NCI-H2107 treated with DMSO at 0.1 percent for 48 hours (cell line): ENCODE data around the gene CCT3.
"Not testable (repeated sequence)": the region's sequence is repeated elsewhere in the genome, so short reads cannot be mapped to it uniquely, and the experiment has no call there.

Source experiments
- DNase-seq: peaks from one replicate; lab custom pipeline; 2025; ENCODE audit not compliant: unreplicated experiment; lab: John Stamatoyannopoulos, UW

The CCT3 gene

DNA sequence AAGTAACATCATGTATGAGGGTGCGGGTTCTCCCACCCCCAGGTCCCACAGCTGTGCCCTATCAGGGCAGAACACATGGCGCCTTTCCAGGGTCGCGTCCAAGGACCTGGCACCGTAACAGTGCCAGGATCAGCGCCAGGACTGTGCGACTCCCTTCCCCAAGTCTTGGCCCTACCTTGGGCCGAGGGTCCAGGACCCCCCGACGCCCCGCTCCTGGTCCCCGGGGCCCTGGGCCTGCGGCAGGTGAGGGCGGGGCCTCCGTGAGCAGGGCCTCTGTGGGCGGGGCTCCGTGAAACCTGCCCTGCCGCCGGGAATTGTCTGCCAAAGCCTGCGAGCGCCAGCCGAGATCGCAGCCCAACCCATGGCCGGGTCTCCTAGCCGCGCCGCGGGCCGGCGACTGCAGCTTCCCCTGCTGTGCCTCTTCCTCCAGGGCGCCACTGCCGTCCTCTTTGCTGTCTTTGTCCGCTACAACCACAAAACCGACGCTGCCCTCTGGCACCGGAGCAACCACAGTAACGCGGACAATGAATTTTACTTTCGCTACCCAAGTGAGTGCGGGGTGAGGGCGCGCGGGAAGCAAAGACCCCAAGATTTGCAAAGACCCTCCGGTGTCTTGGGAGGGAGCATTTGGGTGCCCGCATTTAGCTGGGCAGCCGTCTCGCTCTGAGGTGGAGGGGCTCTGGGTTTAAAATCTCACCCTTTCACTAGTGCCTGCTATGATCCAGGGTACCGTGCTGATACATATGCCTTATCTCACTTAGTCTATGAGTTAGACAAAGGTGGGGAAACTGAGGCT lies 31.0 kb upstream of the CCT3 start, which contains the start of gene RHBG:
Gene RHBG (plus strand): TSS at position 323 of the 796 bp plus-strand sequence. CDS start 39 bp downstream, at position 362.
- peak; percentile 28 for DNase-seq

DNA sequence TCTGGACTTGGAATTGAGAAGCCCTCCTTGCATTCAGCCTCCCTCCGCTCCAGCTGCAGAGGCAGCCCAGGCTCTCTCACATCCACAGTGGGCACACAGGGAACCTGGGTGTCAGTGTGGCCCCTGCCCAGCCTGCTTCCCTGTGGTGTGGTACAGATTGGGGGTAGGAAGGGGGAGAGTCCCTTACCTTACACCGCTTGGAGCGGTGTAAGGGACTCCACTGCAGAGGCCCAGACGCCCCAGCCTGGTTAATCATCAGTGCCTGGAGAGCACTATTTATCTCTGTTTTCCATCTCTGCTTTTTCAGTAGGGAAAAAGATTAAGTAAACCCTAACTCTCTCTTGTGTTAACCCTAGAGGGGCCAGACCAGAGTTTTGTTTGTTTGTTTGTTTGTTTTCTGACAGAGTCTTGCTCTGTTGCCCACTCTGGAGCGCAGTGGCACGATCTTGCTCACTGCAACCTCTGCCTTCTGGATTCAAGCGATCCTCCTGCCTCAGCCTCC lies 30.1 kb upstream of the CCT3 start:
- no peak for DNase-seq

DNA sequence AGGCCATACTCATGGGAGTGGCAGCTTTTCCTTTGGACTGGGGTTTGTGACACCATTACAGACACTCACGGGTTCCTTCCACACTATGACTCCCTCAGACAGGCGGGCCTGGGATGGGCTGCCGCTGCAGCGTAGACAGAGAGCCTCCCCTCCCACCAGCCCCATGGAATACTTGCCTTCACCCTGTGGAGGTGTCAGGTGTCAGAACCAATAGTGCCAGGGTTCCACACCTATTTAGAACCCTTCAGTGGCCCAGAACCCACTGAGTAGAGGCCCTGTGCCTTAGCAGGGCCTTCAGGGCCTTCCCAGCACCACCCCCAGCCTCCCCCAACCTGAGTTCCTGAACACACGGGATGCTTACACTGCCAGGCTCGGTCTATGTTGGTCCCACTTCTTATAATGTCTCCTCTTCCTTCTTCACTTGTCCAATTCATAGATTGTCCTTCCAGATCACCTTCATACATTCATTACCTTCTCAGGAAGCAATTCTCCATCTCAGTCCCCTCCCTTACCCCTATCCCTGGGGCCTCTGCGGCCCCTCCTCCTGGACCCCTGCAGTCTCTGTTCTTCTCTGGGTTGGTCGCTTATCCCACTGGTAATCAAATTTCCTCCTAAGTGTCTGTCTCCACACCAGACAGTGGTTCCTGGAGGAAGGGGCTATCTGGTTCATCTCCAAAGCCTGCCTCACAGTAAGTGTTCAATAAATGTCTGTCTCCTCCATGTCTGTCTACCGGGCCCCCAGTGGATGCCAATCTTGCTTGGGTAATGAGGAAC lies 29.5 kb upstream of the CCT3 start:
- DNase-seq = no peak

DNA sequence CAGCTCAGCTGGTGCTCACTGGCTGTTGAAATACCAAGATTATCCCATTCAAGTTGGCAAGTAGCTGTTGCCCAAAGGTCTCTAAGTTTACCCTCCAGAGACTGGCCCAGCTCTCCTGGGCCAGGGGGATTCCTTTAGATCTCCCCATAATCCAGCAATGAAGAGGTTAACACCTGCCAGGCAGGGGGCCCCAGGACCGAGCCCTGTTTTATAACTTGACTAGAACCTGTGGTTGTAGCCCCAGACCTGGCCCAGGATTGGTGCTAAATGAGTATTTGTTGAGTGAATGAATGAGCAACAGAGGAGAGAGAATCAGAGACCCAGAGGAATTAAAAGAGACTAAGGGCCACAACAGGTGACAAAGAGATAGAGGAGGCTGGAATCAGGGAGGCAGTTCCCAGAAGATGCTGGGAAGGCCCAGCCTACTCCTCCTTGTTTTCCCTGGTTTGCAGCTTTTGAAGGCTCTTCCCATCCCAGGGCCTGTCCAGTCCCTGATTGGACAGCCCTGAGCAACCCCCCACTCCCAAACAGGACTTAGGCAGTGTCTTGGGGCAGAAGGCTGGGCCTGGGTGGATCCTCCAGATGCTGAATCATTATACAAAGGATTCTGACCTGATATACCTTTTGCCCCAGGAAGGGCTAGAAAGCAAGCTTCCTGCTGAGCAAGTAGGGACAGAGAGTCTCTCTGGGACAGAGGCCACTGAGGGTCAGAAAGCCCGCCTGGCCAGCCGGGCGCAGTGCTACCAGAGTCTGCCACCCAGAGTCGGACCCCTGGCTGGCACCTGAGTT lies 28.5 kb upstream of the CCT3 start:
- DNase-seq = no peak

DNA sequence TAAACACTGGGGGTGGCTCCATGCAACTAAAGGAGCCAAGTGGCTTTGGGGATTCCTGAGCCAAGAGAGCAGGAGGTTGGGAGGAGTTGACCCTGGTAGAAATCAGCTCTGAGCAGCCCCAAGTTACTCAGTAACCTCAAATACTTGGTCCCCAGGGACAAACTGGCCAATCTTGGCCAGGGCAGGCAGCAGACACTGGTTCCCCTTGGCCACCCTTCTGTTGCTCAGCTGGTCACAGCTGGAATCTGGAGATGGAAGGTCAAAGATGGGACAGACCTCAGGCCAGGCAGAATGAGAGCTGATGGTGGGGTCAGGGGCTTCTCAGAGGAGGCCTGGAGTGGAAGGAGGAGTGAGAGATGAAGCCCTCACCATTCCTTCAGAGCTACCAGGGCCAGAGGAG lies 27.7 kb upstream of the CCT3 start:
- DNase-seq = no peak

DNA sequence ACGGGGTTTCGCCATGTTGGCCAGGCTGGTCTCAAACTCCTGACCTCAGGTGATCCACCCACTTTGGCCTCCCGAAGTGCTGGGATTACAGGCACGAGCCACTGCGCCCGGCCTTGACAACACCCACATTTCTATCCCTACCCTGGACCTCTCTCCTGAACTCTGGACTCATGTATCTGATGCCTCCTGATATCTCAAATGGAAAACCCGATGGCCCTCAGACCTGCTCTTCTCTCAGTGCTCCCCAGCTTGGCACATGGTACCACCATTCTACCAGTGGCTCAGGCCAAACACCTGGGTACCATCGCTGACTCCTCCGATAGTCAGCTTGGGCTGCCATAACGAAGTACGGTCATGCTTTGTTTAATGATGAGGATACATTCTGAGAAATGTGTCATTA lies 22.4 kb upstream of the CCT3 start:
- DNase-seq = no peak

DNA sequence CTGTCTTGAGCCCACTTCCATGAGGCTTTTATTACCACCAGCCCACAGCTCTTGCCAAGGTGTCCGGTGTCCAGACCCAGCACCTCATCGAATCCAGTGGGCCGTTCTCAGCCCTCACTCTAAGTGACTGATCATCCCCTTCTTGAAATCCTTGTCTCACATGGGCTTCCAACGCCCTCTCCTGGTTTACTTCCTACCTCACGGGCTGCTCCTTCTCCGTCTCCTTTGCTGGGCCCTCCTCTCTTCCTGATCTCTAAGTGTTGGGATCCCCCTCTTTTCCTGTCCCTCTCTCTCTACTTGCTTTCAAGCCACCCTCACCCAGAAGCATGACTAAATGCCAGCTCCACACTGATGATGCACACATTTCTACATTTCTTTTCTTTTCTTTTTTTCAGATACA lies 21.9 kb upstream of the CCT3 start:
- no peak for DNase-seq

DNA sequence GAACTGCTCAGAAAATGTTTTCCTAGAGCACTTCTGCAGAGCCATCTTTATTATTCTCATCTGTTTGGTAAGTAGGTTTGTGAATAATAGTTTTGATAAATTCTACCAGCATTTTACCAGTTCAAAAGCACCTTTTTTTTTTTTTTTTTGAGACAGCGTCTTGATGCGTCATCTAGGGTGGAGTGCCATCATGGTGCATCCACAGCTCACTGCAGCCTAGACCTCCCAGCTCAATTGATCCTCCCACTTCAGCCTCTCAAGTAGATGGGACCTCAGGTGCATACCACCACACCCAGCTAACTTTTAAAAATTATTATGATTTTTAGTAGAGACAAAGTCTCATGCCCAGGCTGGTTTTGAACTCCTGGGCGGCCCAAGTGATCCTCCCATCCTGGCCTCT lies 21.2 kb upstream of the CCT3 start:
- DNase-seq = no peak

DNA sequence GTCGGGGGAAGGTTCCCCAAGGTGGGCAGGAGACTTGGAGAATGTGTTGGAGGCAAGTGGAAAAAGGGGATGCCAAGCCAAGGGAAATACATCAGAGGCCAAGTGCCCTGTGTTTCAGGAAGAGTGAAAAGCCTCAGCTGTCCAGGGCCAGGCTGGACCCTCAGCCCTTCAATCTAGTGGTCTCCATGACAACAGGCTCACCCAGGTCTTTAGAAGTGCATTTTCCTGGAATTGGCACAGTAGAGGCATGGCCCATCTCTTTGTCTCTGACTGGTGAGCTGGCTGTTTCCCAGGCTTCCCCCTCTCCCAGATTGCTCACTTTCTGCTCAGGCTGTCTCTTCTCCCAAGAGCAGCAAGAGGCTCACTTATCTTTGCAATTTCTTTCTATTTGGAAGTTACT lies 20.5 kb upstream of the CCT3 start:
- no peak for DNase-seq

DNA sequence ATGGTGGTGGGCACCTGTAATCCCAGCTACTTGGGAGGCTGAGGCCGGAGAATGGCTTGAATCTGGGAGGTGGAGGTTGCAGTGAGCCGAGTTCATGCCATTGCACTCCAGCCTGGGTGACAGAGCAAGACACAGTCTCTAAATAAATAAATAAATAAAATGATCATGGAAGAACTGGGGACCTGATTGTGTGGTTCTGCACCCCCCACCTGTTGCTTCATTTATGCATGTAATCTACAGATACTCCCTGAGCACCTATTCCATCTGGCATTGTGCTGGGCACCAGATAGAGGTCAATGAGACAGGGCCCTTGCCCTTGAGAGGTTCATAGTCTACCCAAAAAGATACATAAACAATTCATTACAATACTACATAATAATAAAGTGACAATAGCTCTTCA lies 19.9 kb upstream of the CCT3 start:
- DNase-seq = no peak

DNA sequence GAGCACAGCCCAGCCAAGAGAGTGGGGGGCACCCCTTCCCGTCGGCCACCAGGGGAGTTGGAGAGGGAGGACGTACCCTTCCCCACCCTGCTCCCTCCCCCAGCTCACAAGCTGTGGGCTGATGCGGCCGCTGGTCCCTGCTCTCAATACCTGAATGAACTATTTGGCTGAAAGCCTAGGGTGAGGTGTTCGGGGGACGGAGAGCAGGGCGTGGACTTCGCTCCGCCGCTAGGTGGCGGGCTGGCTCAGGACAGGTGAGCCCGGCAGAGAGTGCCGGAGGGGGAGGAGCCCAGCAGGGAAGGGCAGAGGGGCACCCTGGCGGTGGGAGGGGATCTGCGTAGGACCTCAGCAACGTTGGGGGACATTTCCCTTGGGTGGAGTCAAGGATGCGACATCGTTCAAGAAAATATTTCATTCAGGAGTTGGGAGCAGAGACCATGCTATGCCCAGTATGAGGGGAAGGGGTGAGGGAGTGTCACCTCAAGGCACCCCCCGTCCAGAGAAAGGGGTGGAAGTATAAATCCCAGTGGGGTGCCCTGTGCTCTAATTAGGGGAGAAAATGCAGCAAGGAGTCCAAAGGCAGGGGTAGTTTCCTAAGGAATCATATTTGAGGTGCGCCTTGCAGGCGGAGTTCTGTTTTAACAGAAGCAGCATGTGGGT lies 18.9 kb upstream of the CCT3 start:
- DNase-seq = peak; percentile 74

DNA sequence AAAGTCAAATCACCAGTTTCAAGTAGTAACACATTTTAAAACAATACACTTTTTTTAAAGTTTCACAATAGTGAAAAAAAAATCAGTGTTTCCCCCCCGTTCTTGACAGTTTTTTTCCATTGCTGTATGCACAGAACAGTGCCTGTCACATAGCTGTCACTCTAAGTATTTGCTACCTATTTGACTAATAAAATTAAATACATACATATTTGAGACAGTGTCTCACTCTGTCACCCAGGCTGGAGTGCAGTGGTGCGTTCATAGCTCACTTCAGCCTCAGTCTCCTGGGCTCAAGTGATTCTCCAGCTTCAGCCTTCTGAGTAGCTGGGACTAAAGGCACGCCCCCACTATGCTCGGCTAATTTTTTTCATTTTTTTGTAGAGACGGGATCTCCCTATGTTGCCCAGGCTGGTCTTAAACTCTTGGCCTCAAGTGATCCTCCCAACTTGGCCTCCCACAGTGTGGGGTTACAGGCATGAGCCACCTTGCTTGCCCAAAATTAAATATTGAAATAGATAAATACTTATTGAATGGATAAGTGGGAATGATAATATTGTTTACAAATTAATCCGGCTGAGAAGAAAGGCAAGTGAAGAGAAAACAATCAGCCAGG lies 18.3 kb upstream of the CCT3 start:
- DNase-seq = no peak

DNA sequence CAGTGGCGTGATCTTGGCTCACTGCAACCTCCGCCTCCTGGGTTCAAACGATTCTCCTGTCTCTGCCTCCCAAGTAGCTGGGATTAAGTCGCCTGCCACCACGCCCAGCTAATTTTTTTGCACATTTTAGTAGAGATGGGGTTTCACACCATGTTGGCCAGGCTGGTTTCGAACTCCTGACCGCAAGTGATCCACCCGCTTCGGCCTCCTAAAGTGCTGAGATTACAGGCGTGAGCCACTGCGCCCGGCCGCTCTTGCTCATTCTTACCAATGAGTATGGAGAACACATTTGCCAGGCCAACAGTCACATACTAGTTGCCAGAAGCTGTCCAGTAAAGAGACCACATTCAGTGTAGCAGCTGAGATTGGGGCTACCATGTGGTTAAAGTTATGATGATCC lies 14.4 kb upstream of the CCT3 start:
- DNase-seq = not testable (repeated sequence)

DNA sequence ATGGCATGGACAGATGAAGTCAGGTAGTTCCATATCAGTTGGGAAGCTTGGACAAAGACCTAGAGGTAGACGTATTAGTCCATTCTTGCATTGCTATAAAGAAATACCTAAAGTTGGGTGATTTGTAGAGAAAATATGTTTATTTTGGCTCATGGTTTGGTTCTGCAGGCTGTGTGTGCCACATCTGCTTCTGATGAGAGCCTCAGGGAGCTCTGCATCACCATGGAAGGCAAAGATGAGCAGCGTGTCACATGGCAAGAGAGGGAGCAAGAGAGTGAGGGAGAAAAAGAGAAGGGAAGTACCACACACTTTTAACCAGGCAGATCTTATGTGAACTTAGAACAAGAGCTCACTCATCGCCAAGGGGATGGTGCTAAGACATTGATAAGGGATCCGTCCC lies 9.2 kb upstream of the CCT3 start:
- DNase-seq = no peak

DNA sequence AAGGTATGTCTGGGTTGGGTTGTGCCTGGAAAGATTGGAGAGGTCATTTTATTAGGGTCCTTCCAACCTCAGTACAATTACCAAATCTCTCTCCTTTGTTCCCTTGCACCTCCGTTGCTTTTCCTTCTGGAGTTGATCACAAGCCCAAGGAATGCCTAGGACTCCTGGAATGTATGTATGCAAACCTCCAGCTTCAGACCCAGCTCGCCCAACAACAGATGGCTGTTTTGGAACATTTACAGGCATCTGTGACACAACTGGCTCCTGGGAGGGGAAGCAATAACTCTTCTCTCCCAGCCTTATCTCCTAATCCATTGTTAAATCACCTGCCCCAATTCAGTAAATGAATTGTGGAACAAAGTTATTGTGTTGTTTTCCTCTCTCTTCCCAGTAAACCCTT lies 8.5 kb upstream of the CCT3 start:
- DNase-seq = no peak

DNA sequence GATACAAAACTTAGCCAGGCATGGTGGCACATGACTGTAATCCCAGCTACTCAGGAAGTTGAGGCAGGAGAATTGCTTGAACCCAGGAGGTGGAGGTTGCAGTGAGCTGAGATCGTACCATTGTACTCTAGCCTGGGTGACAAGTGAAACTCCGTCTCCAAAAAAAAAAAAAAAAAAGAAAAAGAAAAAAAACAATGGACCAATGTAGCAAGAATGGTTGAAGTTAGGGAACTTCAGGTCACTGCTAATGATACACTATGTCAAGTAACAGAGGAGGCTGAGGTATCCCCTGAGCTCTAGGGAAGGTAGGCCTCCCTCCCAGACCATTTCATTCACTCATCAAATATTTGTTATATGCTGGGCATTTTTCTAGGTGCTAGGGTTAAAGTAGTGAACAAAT lies 7.9 kb upstream of the CCT3 start:
- not testable (repeated sequence) for DNase-seq

DNA sequence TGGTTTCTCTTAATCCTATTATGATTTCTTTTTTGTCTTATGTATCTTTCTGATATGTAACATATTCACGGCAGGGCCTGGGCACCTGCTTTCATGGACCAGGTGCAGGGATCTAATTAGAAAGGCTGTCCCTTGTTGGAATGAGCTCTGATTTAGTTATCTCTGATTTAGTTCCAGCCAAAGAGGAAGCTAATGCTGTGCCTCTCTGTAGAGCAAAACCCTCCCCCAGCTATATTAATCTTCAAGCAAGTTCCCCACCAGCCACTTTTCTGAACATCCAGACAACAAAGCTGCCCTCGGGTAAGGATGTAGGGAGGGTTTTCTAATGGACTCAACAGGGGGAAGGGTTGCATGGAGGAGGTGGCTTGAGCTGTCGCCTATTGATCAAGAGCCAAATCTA lies 6.3 kb upstream of the CCT3 start:
- no peak for DNase-seq

DNA sequence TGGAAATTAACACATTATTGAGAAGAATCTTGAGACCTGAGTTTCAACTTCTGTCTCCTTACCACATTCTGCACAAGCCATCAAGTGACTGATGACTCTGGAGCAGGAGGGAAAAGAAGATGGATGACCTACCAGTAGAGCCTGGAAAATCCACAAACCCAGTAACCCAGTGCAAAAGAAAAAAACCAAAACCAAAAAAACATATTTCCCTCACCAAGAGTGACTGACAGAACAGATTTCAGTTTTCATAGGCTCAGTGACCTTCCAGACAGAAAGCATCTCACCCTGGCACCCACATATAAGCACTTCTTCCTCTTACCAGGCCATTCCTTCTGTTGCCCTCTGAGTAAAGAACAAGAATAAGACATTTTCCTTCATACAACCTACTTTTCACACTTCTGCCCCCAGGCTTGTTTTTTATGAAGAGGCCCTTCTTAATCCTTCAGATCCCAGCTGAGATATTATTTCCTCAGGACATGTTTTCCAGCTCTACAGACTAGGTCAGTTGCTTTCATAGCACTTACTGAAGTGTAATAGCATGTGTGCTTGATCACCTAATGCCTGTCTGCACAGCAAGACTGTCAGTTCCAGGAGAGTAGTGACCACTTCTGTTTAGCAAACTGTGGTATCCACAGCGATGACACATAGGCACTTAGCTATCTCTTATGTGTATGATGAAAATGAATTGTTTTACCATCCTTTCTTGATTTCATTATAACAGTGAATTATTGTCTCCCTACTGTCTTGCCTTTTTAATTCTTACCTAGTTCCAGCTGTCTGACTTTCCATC lies 4.3 kb upstream of the CCT3 start:
- DNase-seq = no peak

DNA sequence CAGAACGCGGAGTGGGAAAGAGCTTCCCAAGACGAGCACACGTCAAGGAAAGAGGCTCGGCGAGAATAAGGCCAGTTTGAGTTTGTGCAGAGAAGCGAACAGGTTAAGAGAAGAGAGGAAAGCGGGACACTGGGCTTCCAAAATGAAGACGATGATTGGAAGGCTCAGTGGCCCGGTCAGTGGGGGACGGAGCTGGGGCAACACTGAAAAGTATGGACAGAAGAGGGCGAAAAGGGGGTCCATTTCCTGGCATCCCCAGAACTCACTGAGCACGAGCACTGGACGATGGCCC lies 258 bp downstream of the CCT3 start:
- DNase-seq = no peak
